ENCODE data around the gene CLIC5. TPM values are rescaled to one million over a fixed set of nuclear protein-coding genes. Genes with fewer than 3 reads are reported as not detected.

The CLIC5 gene
- total RNA-seq, 1 donor from 2014 or later: 0.07 TPM

GRCh38 chr6:45998524-45998923 lies 17.1 kb downstream of the CLIC5 start:
- no peak for DNase-seq (ENCODE audit: low read depth, low spot score)

- no peak for DNase-seq (ENCODE audit: low read depth, low spot score)
Observed at GRCh38 chr6:45997875-45998506, 17.7 kb downstream of the CLIC5 start.

GRCh38 chr6:45991189-45991588 lies 24.5 kb downstream of the CLIC5 start:
- DNase-seq (ENCODE audit: low read depth, low spot score): no peak

- no peak for DNase-seq (ENCODE audit: low read depth, low spot score)
Observed at GRCh38 chr6:45990162-45990561, 25.5 kb downstream of the CLIC5 start.

GRCh38 chr6:45988635-45989034 lies 27.0 kb downstream of the CLIC5 start:
- no peak for DNase-seq (ENCODE audit: low read depth, low spot score)

GRCh38 chr6:45987856-45988255 lies 27.8 kb downstream of the CLIC5 start:
- no peak for DNase-seq (ENCODE audit: low read depth, low spot score)

GRCh38 chr6:45986746-45987274 lies 28.9 kb downstream of the CLIC5 start:
- DNase-seq (ENCODE audit: low read depth, low spot score): no peak

GRCh38 chr6:45984788-45985425 lies 30.8 kb downstream of the CLIC5 start:
- DNase-seq (ENCODE audit: low read depth, low spot score): no peak

GRCh38 chr6:45984347-45984746 lies 31.3 kb downstream of the CLIC5 start:
- DNase-seq (ENCODE audit: low read depth, low spot score): no peak

- no peak for DNase-seq (ENCODE audit: low read depth, low spot score)
Observed at GRCh38 chr6:45983062-45983461, 32.6 kb downstream of the CLIC5 start.

- no peak for DNase-seq (ENCODE audit: low read depth, low spot score)
Observed at GRCh38 chr6:45982280-45983036, 33.2 kb downstream of the CLIC5 start.

- no peak for DNase-seq (ENCODE audit: low read depth, low spot score)
Observed at GRCh38 chr6:45981046-45981445, 34.6 kb downstream of the CLIC5 start.

GRCh38 chr6:45979311-45979710 lies 36.3 kb downstream of the CLIC5 start:
- DNase-seq (ENCODE audit: low read depth, low spot score): no peak

GRCh38 chr6:45974596-45974995 lies 41.1 kb downstream of the CLIC5 start:
- DNase-seq (ENCODE audit: low read depth, low spot score): no peak

- no peak for DNase-seq (ENCODE audit: low read depth, low spot score)
Observed at GRCh38 chr6:45972795-45973503, 42.7 kb downstream of the CLIC5 start.

GRCh38 chr6:45971287-45971686 lies 44.4 kb downstream of the CLIC5 start:
- DNase-seq (ENCODE audit: low read depth, low spot score): no peak

GRCh38 chr6:45970326-45970725 lies 45.3 kb downstream of the CLIC5 start:
- no peak for DNase-seq (ENCODE audit: low read depth, low spot score)

- no peak for DNase-seq (ENCODE audit: low read depth, low spot score)
Observed at GRCh38 chr6:45969883-45970282, 45.8 kb downstream of the CLIC5 start.

GRCh38 chr6:45969026-45969425 lies 46.6 kb downstream of the CLIC5 start:
- no peak for DNase-seq (ENCODE audit: low read depth, low spot score)

GRCh38 chr6:45967363-45967762 lies 48.3 kb downstream of the CLIC5 start:
- no peak for DNase-seq (ENCODE audit: low read depth, low spot score)

GRCh38 chr6:45966797-45967196 lies 48.9 kb downstream of the CLIC5 start:
- DNase-seq (ENCODE audit: low read depth, low spot score): no peak

GRCh38 chr6:45966340-45966739 lies 49.3 kb downstream of the CLIC5 start:
- DNase-seq (ENCODE audit: low read depth, low spot score): no peak
